SJCRH30 (cell line): ENCODE measurements around the gene TEX22. TPM values are rescaled to one million over a fixed set of nuclear protein-coding genes. Genes with fewer than 3 reads are reported as not detected.

Experiments used
- DNase-seq, 2 experiments: peaks; one replicate each; pipeline ENCODE4 v3.0.0-alpha.2; 2015 to 2020
- H3K27ac ChIP-seq: fragments of 250-450 bp; sonication (Bioruptor Pico); 2 replicates; pipeline ENCODE4 v1.5.1; 2020; ENCODE audit warnings: mild to moderate bottlenecking, moderate library complexity
- H3K27me3 ChIP-seq: fragments of 250-450 bp; sonication (Bioruptor Pico); 2 replicates; pipeline ENCODE4 v1.5.1; 2020; ENCODE audit warnings: mild to moderate bottlenecking, moderate library complexity
- H3K36me3 ChIP-seq: fragments of 250-450 bp; sonication (Bioruptor Pico); 2 replicates; pipeline ENCODE4 v1.5.1; 2020; ENCODE audit warnings: mild to moderate bottlenecking, moderate library complexity
- H3K4me1 ChIP-seq: fragments of 250-450 bp; sonication (Bioruptor Pico); 2 replicates; pipeline ENCODE4 v1.5.1; 2020; ENCODE audit warnings: mild to moderate bottlenecking, moderate library complexity
- H3K4me3 ChIP-seq: fragments of 250-450 bp; sonication (Bioruptor Pico); 2 replicates; pipeline ENCODE4 v1.5.1; 2020; ENCODE audit warnings: mild to moderate bottlenecking, moderate library complexity
- H3K9me3 ChIP-seq: fragments of 250-450 bp; sonication (Bioruptor Pico); replicated peaks from 2 replicates; pipeline ENCODE4 v1.5.1; 2020; ENCODE audit warnings: mild to moderate bottlenecking, moderate library complexity
- total RNA-seq: library from RNA; depleted of rRNA; stranded (reverse); fragments of >200 nt; shearing (Covaris generic); gene quantifications from 2 replicates; pipeline ENCODE4 v1.2.3, GENCODE V29; 2014

The TEX22 gene
- total RNA-seq, 1 experiment from 2014 or later, result 0.06 TPM

GRCh38 chr14:105423488-105424195 lies 25.3 kb downstream of the TEX22 start:
- Histone ChIP-seq H3K27ac (no peak overlapping the region), H3K27me3 (no peaks in the 10 kb centered on the region), H3K9me3 (no peaks in the 10 kb centered on the region), H3K4me1 (peaks cover 8% of the 10 kb centered on the region), H3K4me3 (no peak overlapping the region), H3K36me3 (peaks cover 61% of the 10 kb centered on the region)
- DNase-seq, result no peak

GRCh38 chr14:105424861-105425260 lies 26.5 kb downstream of the TEX22 start:
- DNase-seq, result no peak
- H3K4me3 ChIP-seq, result no peak overlapping the region
- peaks cover 68% of the 10 kb centered on the region for H3K36me3 ChIP-seq
- H3K4me1 ChIP-seq, result no peaks in the 10 kb centered on the region; the same call in 1 of the 2 replicates
- H3K27ac ChIP-seq, result no peak overlapping the region
- no peaks in the 10 kb centered on the region for H3K27me3 ChIP-seq
- H3K9me3 ChIP-seq, result no peaks in the 10 kb centered on the region

GRCh38 chr14:105425823-105426247 lies 27.5 kb downstream of the TEX22 start:
- no peak overlapping the region for H3K4me3 ChIP-seq
- no peak for DNase-seq
- peaks cover 78% of the 10 kb centered on the region for H3K36me3 ChIP-seq
- no peaks in the 10 kb centered on the region for H3K27me3 ChIP-seq
- no peaks in the 10 kb centered on the region; the same call in 1 of the 2 replicates for H3K4me1 ChIP-seq
- no peak overlapping the region for H3K27ac ChIP-seq
- 0 out of 2 replicates have a peak, but pooled peaks cover 3% of the 10 kb centered on the region for H3K9me3 ChIP-seq

- Histone ChIP-seq H3K27ac (no peak overlapping the region), H3K27me3 (no peaks in the 10 kb centered on the region), H3K4me3 (no peak overlapping the region), H3K9me3 (0 out of 2 replicates have a peak, but pooled peaks cover 3% of the 10 kb centered on the region), H3K4me1 (no peaks in the 10 kb centered on the region), H3K36me3 (peaks cover 85% of the 10 kb centered on the region)
- no peak for DNase-seq
These were observed 28.2 kb downstream of the TEX22 start for GRCh38 chr14:105426416-105427130.

- Histone ChIP-seq H3K9me3 (0 out of 2 replicates have a peak, but pooled peaks cover 3% of the 10 kb centered on the region), H3K27ac (no peak overlapping the region)
- DNase-seq, result no peak
These were observed 29.1 kb downstream of the TEX22 start for GRCh38 chr14:105427412-105427811.

GRCh38 chr14:105427936-105428485 lies 29.7 kb downstream of the TEX22 start:
- Histone ChIP-seq H3K4me3 (no peak overlapping the region), H3K36me3 (peaks cover 86% of the 10 kb centered on the region)
- DNase-seq, result no peak

More at GRCh38 chr14:105427412-105427811, 29.1 kb downstream of the TEX22 start:
- Histone ChIP-seq H3K27me3 (no peaks in the 10 kb centered on the region), H3K4me1 (no peaks in the 10 kb centered on the region), H3K36me3 (peaks cover 89% of the 10 kb centered on the region), H3K4me3 (no peak overlapping the region)

GRCh38 chr14:105430042-105430441 lies 31.7 kb downstream of the TEX22 start:
- Histone ChIP-seq H3K9me3 (0 out of 2 replicates have a peak, but pooled peaks cover 3% of the 10 kb centered on the region), H3K27ac (no peak overlapping the region), H3K4me1 (no peaks in the 10 kb centered on the region), H3K27me3 (no peaks in the 10 kb centered on the region), H3K4me3 (no peak overlapping the region), H3K36me3 (peaks cover 76% of the 10 kb centered on the region)
- DNase-seq, result no peak

More at GRCh38 chr14:105427936-105428485, 29.7 kb downstream of the TEX22 start:
- H3K4me1 ChIP-seq, result no peaks in the 10 kb centered on the region
- 0 out of 2 replicates have a peak, but pooled peaks cover 3% of the 10 kb centered on the region for H3K9me3 ChIP-seq
- H3K27me3 ChIP-seq, result no peaks in the 10 kb centered on the region
- no peak overlapping the region for H3K27ac ChIP-seq

GRCh38 chr14:105430565-105430964 lies 32.2 kb downstream of the TEX22 start:
- H3K4me1 ChIP-seq, result no peaks in the 10 kb centered on the region
- H3K9me3 ChIP-seq, result 0 out of 2 replicates have a peak, but pooled peaks cover 3% of the 10 kb centered on the region
- H3K27me3 ChIP-seq, result no peaks in the 10 kb centered on the region
- H3K27ac ChIP-seq, result no peak overlapping the region
- DNase-seq, result no peak
- no peak overlapping the region for H3K4me3 ChIP-seq
- H3K36me3 ChIP-seq, result peaks cover 73% of the 10 kb centered on the region

GRCh38 chr14:105431256-105431655 lies 32.9 kb downstream of the TEX22 start:
- Histone ChIP-seq H3K9me3 (0 out of 2 replicates have a peak, but pooled peaks cover 3% of the 10 kb centered on the region), H3K4me3 (no peak overlapping the region), H3K27me3 (no peaks in the 10 kb centered on the region), H3K27ac (no peak overlapping the region), H3K36me3 (peaks cover 70% of the 10 kb centered on the region), H3K4me1 (no peaks in the 10 kb centered on the region)
- no peak for DNase-seq

GRCh38 chr14:105432657-105433056 lies 34.3 kb downstream of the TEX22 start:
- Histone ChIP-seq H3K4me1 (no peaks in the 10 kb centered on the region), H3K4me3 (no peak overlapping the region), H3K36me3 (peaks cover 61% of the 10 kb centered on the region), H3K9me3 (0 out of 2 replicates have a peak, but pooled peaks cover 3% of the 10 kb centered on the region), H3K27me3 (no peaks in the 10 kb centered on the region), H3K27ac (no peak overlapping the region)
- no peak for DNase-seq

- Histone ChIP-seq H3K27me3 (no peaks in the 10 kb centered on the region), H3K4me3 (no peak overlapping the region), H3K27ac (no peak overlapping the region), H3K36me3 (peaks cover 58% of the 10 kb centered on the region), H3K4me1 (no peaks in the 10 kb centered on the region), H3K9me3 (0 out of 2 replicates have a peak, but pooled peaks cover 3% of the 10 kb centered on the region)
- DNase-seq, result no peak
These were observed 34.8 kb downstream of the TEX22 start for GRCh38 chr14:105433161-105433605.

- H3K27ac ChIP-seq, result no peak overlapping the region
- no peaks in the 10 kb centered on the region for H3K9me3 ChIP-seq
- H3K4me1 ChIP-seq, result no peaks in the 10 kb centered on the region
- H3K27me3 ChIP-seq, result no peaks in the 10 kb centered on the region
- DNase-seq, result no peak
- H3K4me3 ChIP-seq, result no peak overlapping the region
- H3K36me3 ChIP-seq, result peaks cover 52% of the 10 kb centered on the region
These were observed 38.1 kb downstream of the TEX22 start for GRCh38 chr14:105436402-105436801.

- Histone ChIP-seq H3K4me3 (no peak overlapping the region), H3K27ac (no peak overlapping the region), H3K27me3 (no peaks in the 10 kb centered on the region), H3K36me3 (peaks cover 52% of the 10 kb centered on the region), H3K4me1 (no peaks in the 10 kb centered on the region), H3K9me3 (no peaks in the 10 kb centered on the region)
- DNase-seq, result no peak
These were observed 38.8 kb downstream of the TEX22 start for GRCh38 chr14:105436891-105437722.
